Measurements from ENCODE around the gene HOPX.

HOPX gene

GRCh38 chr4:56728512-56728911 lies 47.4 kb upstream of the HOPX start:
- POLR2A ChIA-PET = no interaction called here
- Histone ChIP-seq H3K4me3 (ENCODE audit: low read depth, low read length) (no peak overlapping the region), H3K36me3 (ENCODE audit: control insufficient read depth in 2 of 2, insufficient read depth in 1 of 2, low read length in 2 of 2) (no peaks in the 10 kb centered on the region), H3K4me1 (ENCODE audit: control insufficient read depth, insufficient read depth, low read length) (no peaks in the 10 kb centered on the region), H3K27ac (ENCODE audit: extremely low read depth, low read depth, low read length) (no peak overlapping the region), H3K9me3 (ENCODE audit: control insufficient read depth, insufficient read depth, low read depth, low read length) (no peaks in the 10 kb centered on the region)
- TF ChIP-seq YY1 (tag by site-specific recombination; IDR thresholded peaks at IDR 0.05) (peak; percentile 18; the same call in 1 of the 2 replicates), KLF16 (tag by site-specific recombination; IDR thresholded peaks at IDR 0.05) (no peak), ZNF561 (tag by site-specific recombination; IDR thresholded peaks at IDR 0.05; ENCODE audit: borderline replicate concordance) (0 out of 2 replicates have a peak, but pooled peaks have one; percentile 28), ZNF138 (tag by site-specific recombination; IDR thresholded peaks at IDR 0.05; ENCODE audit: borderline replicate concordance) (no peak), ZNF843 (tag by site-specific recombination; IDR thresholded peaks at IDR 0.05) (0 out of 2 replicates have a peak, but pooled peaks have one; percentile 32), ZSCAN4 (tag by site-specific recombination; IDR thresholded peaks at IDR 0.05) (no peak), ZNF518A (tag by site-specific recombination; conservative IDR thresholded peaks at IDR 0.05; ENCODE audit: low read depth) (0 out of 2 replicates have a peak, but pooled peaks have one; percentile 42), IKZF3 (tag by site-specific recombination; IDR thresholded peaks at IDR 0.05) (peak; percentile 16; the same call in 1 of the 2 replicates), ZNF416 (tag by site-specific recombination; IDR thresholded peaks at IDR 0.05) (no peak), ZNF133 (tag by site-specific recombination; IDR thresholded peaks at IDR 0.05) (no peak), ZNF610 (tag by site-specific recombination; IDR thresholded peaks at IDR 0.05; ENCODE audit: borderline replicate concordance) (0 out of 2 replicates have a peak, but pooled peaks have one; percentile 23), ZBTB17 (tag by site-specific recombination; IDR thresholded peaks at IDR 0.05) (0 out of 2 replicates have a peak, but pooled peaks have one; percentile 18), ZNF24 (tag by site-specific recombination; IDR thresholded peaks at IDR 0.05) (no peak), ZFP69B (tag by site-specific recombination; IDR thresholded peaks at IDR 0.05) (no peak), KLF8 (tag by site-specific recombination; IDR thresholded peaks at IDR 0.05) (no peak), BCL11A (tag by site-specific recombination; IDR thresholded peaks at IDR 0.05; ENCODE audit: low read depth) (0 out of 2 replicates have a peak, but pooled peaks have one; percentile 30), ZSCAN16 (tag by site-specific recombination; IDR thresholded peaks at IDR 0.05) (no peak), OSR2 (tag by site-specific recombination; IDR thresholded peaks at IDR 0.05) (peak; percentile 51; the same call in 1 of the 2 replicates), FEZF1 (tag by site-specific recombination; IDR thresholded peaks at IDR 0.05) (peak; percentile 18; the same call in 1 of the 2 replicates), ZNF211 (tag by site-specific recombination; IDR thresholded peaks at IDR 0.05; ENCODE audit: low read depth) (no peak), ZNF600 (tag by site-specific recombination; IDR thresholded peaks at IDR 0.05) (0 out of 2 replicates have a peak, but pooled peaks have one; percentile 14), ZNF692 (tag by site-specific recombination; IDR thresholded peaks at IDR 0.05) (peak; percentile 56), ZXDB (tag by site-specific recombination; IDR thresholded peaks at IDR 0.05) (peak; percentile 62; the same call in 1 of the 2 replicates), PRDM10 (tag by site-specific recombination; IDR thresholded peaks at IDR 0.05) (0 out of 2 replicates have a peak, but pooled peaks have one; percentile 29), ZBTB44 (tag by site-specific recombination; IDR thresholded peaks at IDR 0.05) (peak; percentile 78), ZNF791 (tag by site-specific recombination; IDR thresholded peaks at IDR 0.05) (no peak)
- CTCF ChIA-PET = interaction anchor here (1.1 kb wide), 1 partner anchor 22 kb away, joined by 3 read pairs; no protein-coding TSS in a partner anchor
